ENCODE measurements around the gene RBM43. TPM values are rescaled to one million over a fixed set of nuclear protein-coding genes. Genes with fewer than 3 reads are reported as not detected.
"Not testable (repeated sequence)": the region's sequence is repeated elsewhere in the genome, so short reads cannot be mapped to it uniquely, and the experiment has no call there.

The RBM43 gene
- total RNA-seq, 1 donor from 2014 or later: 3.9 TPM

DNA sequence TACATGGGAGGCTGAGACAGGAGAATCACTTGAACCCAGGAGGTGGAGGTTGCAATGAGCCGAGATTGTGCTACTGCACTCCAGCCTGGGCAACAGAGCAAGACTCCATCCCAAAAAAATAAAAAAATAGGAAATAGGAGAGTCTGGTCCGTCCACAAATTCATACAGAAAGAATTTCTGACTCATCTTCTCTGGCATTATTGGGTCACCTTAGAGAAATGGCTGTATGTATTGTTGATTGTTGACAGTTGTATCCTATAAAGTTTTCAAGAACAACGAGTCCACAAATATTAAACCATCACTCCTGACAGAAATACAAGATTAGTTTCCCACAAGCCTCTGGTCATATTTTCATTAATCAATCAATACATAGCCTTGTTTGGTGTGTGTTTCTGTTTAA is 20.4 kb downstream of the RBM43 start:
- intact Hi-C loops (cut with DNase I): no loop called here
- H3K4me1 ChIP-seq: no peaks in the 10 kb centered on the region
- no peak overlapping the region for H3K27ac ChIP-seq
- no peak overlapping the region for H3K4me3 ChIP-seq
- H3K36me3 ChIP-seq: no peaks in the 10 kb centered on the region
- no peak for DNase-seq (ENCODE audit: extremely low spot score in 2 of 2)
- H3K9me3 ChIP-seq: no peaks in the 10 kb centered on the region
- no peaks in the 10 kb centered on the region for H3K27me3 ChIP-seq
- no peak for TF ChIP-seq CTCF (IDR thresholded peaks at IDR 0.05)
- TF ChIP-seq POLR2AphosphoS5 (IDR thresholded peaks at IDR 0.05; ENCODE audit: insufficient read depth in 1 of 2, low read depth in 1 of 2): no peak
- no peak for TF ChIP-seq POLR2A (IDR thresholded peaks at IDR 0.05)

DNA sequence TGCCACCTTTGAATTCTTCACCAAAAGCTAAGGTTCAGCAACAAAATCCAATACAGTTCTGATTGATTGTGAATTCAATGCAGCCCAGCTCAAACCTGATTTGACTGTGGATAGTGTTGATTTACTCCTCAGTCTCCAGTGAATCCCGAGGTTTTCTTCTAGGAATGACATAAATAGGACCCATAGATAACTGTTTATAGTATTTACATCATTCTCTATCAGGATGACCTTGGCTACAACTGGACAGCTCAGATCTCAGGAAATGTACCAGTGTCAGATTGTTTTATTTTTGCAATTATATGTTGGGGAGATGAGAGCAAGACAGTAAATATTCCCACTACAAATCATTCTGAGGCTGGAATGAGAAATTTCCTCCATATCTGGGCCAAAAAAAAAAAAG is 21.2 kb downstream of the RBM43 start:
- intact Hi-C loops (cut with DNase I): no loop called here
- TF ChIP-seq POLR2AphosphoS5 (IDR thresholded peaks at IDR 0.05; ENCODE audit: insufficient read depth in 1 of 2, low read depth in 1 of 2): no peak
- no peak for TF ChIP-seq POLR2A (IDR thresholded peaks at IDR 0.05)
- TF ChIP-seq CTCF (IDR thresholded peaks at IDR 0.05): no peak
- DNase-seq (ENCODE audit: extremely low spot score in 2 of 2): no peak
- Histone ChIP-seq H3K4me3 (no peak overlapping the region), H3K36me3 (no peaks in the 10 kb centered on the region), H3K27ac (no peak overlapping the region), H3K4me1 (no peaks in the 10 kb centered on the region), H3K9me3 (no peaks in the 10 kb centered on the region), H3K27me3 (no peaks in the 10 kb centered on the region)

GRCh38 chr2:151239624-151240023 is 22.0 kb downstream of the RBM43 start:
- Histone ChIP-seq H3K9me3 (no peaks in the 10 kb centered on the region), H3K27ac (no peak overlapping the region), H3K4me3 (no peak overlapping the region), H3K27me3 (no peaks in the 10 kb centered on the region), H3K4me1 (no peaks in the 10 kb centered on the region), H3K36me3 (no peaks in the 10 kb centered on the region)
- intact Hi-C loops (cut with DNase I): no loop called here
- no peak for TF ChIP-seq POLR2AphosphoS5 (IDR thresholded peaks at IDR 0.05; ENCODE audit: insufficient read depth in 1 of 2, low read depth in 1 of 2)
- TF ChIP-seq POLR2A (IDR thresholded peaks at IDR 0.05): no peak
- no peak for TF ChIP-seq CTCF (IDR thresholded peaks at IDR 0.05)
- no peak for DNase-seq (ENCODE audit: extremely low spot score in 2 of 2)

GRCh38 chr2:151238527-151239487 is 22.9 kb downstream of the RBM43 start:
- H3K27me3 ChIP-seq: no peaks in the 10 kb centered on the region
- no peak for DNase-seq (ENCODE audit: extremely low spot score in 2 of 2)
- TF ChIP-seq POLR2A (IDR thresholded peaks at IDR 0.05): no peak
- TF ChIP-seq CTCF (IDR thresholded peaks at IDR 0.05): peak; percentile 56 to 89 (median 57)
- peak in 1 of 2 donors; percentile 10 for TF ChIP-seq POLR2AphosphoS5 (IDR thresholded peaks at IDR 0.05; ENCODE audit: insufficient read depth in 1 of 2, low read depth in 1 of 2)
- intact Hi-C loops (cut with DNase I): no loop called here
- H3K27ac ChIP-seq: no peak overlapping the region
- H3K4me1 ChIP-seq: no peaks in the 10 kb centered on the region
- H3K9me3 ChIP-seq: no peaks in the 10 kb centered on the region
- no peak overlapping the region for H3K4me3 ChIP-seq
- no peaks in the 10 kb centered on the region for H3K36me3 ChIP-seq

- intact Hi-C loops (cut with DNase I): no loop called here
- DNase-seq (ENCODE audit: extremely low spot score in 2 of 2): no peak
- Histone ChIP-seq H3K27me3 (no peaks in the 10 kb centered on the region), H3K36me3 (no peaks in the 10 kb centered on the region), H3K27ac (no peak overlapping the region), H3K4me3 (no peak overlapping the region), H3K4me1 (no peaks in the 10 kb centered on the region), H3K9me3 (no peaks in the 10 kb centered on the region)
- no peak for TF ChIP-seq CTCF (IDR thresholded peaks at IDR 0.05)
- no peak for TF ChIP-seq POLR2AphosphoS5 (IDR thresholded peaks at IDR 0.05; ENCODE audit: insufficient read depth in 1 of 2, low read depth in 1 of 2)
- TF ChIP-seq POLR2A (IDR thresholded peaks at IDR 0.05): no peak
These were observed 24.1 kb downstream of the RBM43 start for GRCh38 chr2:151237422-151238025.

DNA sequence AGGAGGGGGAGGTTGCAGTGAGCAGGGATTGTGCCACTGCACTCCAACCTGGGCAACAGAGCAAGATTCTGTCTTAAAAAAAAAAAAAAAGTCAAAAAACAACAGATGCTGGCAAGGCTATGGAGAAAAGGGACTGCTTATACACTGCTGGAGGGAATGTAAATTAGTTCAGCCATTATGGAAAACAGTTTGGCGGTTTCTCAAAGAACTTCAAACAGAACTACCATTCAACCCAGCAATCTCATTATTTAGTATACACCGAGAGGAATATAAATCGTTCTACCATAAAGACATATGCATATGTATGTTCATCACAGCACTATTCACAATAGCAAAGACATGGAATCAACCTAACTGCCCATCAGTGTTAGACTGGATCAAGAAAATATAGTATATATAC is 27.9 kb downstream of the RBM43 start:
- H3K36me3 ChIP-seq; intact Hi-C loops (cut with DNase I): not testable (repeated sequence)

GRCh38 chr2:151233288-151233687 is 28.4 kb downstream of the RBM43 start:
- H3K4me3 ChIP-seq; H3K4me1 ChIP-seq; DNase-seq (ENCODE audit: extremely low spot score in 2 of 2); H3K27ac ChIP-seq; H3K9me3 ChIP-seq; H3K36me3 ChIP-seq; intact Hi-C loops (cut with DNase I); H3K27me3 ChIP-seq: not testable (repeated sequence)

More for the DNA sequence above, 27.9 kb downstream of the RBM43 start:
- H3K4me3 ChIP-seq; H3K4me1 ChIP-seq; H3K9me3 ChIP-seq; DNase-seq (ENCODE audit: extremely low spot score in 2 of 2); H3K27me3 ChIP-seq; H3K27ac ChIP-seq: not testable (repeated sequence)

Data from vagina (tissue), 2 donors.